Immature natural killer cell (primary cell): Measurements from ENCODE around the gene MBNL1. TPM values are rescaled to one million over a fixed set of nuclear protein-coding genes. Genes with fewer than 3 reads are reported as not detected.
"Not testable (repeated sequence)": the region's sequence is repeated elsewhere in the genome, so short reads cannot be mapped to it uniquely, and the experiment has no call there.

Experiments
- DNase-seq, 3 donors: peaks; one replicate each; pipeline ENCODE4 v3.0.0; 2022; ENCODE audit warnings: mixed read lengths in 1 of 3
- H3K27ac Mint-ChIP-seq, 6 donors: one replicate each; pipeline ENCODE4 v1.8.0; 2020; ENCODE audit warnings: mixed read lengths in 6 of 6, mild to moderate bottlenecking in 5 of 6, inconsistent platforms in 4 of 6, moderate library complexity in 3 of 6
- H3K27me3 Mint-ChIP-seq, 3 donors: one replicate each; pipeline ENCODE4 v1.8.0; 2020 to 2021; ENCODE audit warnings: low read depth in 3 of 3, mild to moderate bottlenecking in 3 of 3, mixed read lengths in 3 of 3, moderate library complexity in 3 of 3, inconsistent platforms in 1 of 3
- H3K36me3 Mint-ChIP-seq, 3 donors: one replicate each; pipeline ENCODE4 v1.8.0; 2020; ENCODE audit warnings: mixed read lengths in 3 of 3, inconsistent platforms in 2 of 3, mild to moderate bottlenecking in 2 of 3
- H3K4me1 Mint-ChIP-seq, 2 donors: one replicate each; pipeline ENCODE4 v1.8.0; 2020; ENCODE audit warnings: inconsistent platforms in 2 of 2, mild to moderate bottlenecking in 2 of 2, mixed read lengths in 2 of 2, moderate library complexity in 1 of 2
- H3K4me3 Mint-ChIP-seq, 5 donors: one replicate each; pipeline ENCODE4 v1.8.0; 2020; ENCODE audit warnings: mild to moderate bottlenecking in 5 of 5, mixed read lengths in 5 of 5, inconsistent platforms in 3 of 5, moderate library complexity in 3 of 5
- H3K9me3 Mint-ChIP-seq, 6 donors: one replicate each; pipeline ENCODE4 v1.8.0; 2020; ENCODE audit warnings: mild to moderate bottlenecking in 6 of 6, mixed read lengths in 6 of 6, inconsistent platforms in 4 of 6, moderate library complexity in 3 of 6
- polyA plus RNA-seq, 3 donors: library from polyadenylated mRNA; unstranded; fragments of 300-500 nt; fragmentation: Illumina TruSeq; gene quantifications; one replicate each; pipeline ENCODE4 v1.2.3, GENCODE V29; 2021

Gene MBNL1
- polyA plus RNA-seq, 3 donors from 2014 or later, result 270 to 399 (median 286) TPM

GRCh38 chr3:152404976-152405375, 136.2 kb downstream of the MBNL1 start:
- DNase-seq, result no peak
- Mint-ChIP-seq H3K4me1 (peaks cover 77 to 98% of the 10 kb centered on the region in 2 donors), H3K9me3 (no peaks in the 10 kb centered on the region), H3K36me3 (peaks cover 0 to 4% (median 0%) of the 10 kb centered on the region in 3 donors), H3K27ac (peak overlapping the region in 4 of 6 donors; percentile 55 to 62 (median 58)), H3K27me3 (peaks cover 0 to 2% (median 0%) of the 10 kb centered on the region in 3 donors), H3K4me3 (peak overlapping the region in 1 of 5 donors; percentile 36)

DNA sequence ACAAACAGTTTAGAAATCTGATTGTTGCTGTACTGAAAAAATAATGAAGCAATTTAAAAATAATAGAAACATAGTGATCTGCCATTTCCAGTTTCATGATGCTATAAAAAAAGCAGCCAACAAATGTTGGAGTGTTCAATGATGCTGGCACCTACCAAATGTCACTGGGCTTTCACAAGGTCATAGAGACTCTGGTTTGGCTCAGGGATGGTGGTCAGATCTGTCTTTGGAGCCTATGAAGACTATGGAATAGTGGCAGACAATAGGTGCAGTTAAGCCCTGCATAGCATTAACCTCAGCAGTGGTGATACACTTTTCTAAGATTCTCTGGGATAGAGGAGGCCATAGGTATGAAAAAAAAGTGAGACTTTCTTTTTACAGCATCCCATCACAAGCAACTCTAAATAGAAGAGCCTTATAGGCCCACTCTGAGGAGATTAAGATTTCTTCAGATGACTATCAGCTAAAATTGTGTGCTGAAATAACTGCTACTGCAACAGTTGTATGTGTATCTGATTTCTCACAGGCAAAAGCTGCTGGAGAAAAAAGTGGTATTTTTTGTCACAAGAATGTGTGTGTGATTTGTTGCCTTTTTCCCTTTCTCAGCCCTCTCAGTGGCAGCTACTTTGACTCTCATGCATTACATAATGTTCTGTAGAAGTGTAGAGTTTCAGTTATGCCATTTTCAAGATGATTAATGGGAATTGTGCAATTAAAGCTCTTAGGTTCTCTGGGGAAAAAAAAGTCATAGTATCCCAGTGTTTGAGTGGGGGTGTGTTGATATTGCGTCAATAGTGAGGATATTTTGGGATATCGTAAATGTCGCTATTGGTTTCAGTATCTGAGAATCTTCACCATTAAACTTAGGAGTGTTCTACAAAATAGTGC, 137.4 kb downstream of the MBNL1 start:
- Mint-ChIP-seq H3K36me3 (peaks cover 0 to 4% (median 0%) of the 10 kb centered on the region in 3 donors), H3K27me3 (peaks cover 0 to 2% (median 0%) of the 10 kb centered on the region in 3 donors), H3K4me1 (peaks cover 77 to 98% of the 10 kb centered on the region in 2 donors), H3K4me3 (peak overlapping the region in 1 of 5 donors; percentile 0), H3K9me3 (no peaks in the 10 kb centered on the region), H3K27ac (peak overlapping the region; percentile 14 to 86 (median 76))
- DNase-seq, result no peak

DNA sequence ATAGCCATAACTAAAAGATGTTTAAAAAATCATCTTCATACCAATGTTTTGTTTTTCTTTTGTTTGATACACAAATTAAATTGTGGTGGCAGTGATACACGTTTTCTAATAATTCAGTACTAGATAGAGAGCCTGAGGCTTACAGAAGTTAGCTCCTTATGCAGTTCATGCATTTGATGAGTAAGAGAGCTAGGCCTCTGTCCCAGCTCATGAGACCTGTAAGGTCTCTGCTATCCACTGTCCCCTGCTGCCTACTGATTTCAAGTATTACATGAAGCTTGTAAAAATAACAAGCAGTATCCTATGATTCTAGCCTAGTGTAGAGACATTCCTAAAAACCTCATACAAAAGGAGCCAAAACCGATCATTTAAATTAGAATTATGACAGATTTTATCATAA, 144.5 kb downstream of the MBNL1 start:
- no peak for DNase-seq
- Mint-ChIP-seq H3K9me3 (no peaks in the 10 kb centered on the region), H3K4me3 (no peak overlapping the region), H3K27ac (peak overlapping the region in 5 of 6 donors; percentile 39 to 83 (median 70)), H3K27me3 (no peaks in the 10 kb centered on the region), H3K36me3 (peaks cover 0 to 29% (median 21%) of the 10 kb centered on the region in 3 donors), H3K4me1 (peaks cover 71 to 99% of the 10 kb centered on the region in 2 donors)

DNA sequence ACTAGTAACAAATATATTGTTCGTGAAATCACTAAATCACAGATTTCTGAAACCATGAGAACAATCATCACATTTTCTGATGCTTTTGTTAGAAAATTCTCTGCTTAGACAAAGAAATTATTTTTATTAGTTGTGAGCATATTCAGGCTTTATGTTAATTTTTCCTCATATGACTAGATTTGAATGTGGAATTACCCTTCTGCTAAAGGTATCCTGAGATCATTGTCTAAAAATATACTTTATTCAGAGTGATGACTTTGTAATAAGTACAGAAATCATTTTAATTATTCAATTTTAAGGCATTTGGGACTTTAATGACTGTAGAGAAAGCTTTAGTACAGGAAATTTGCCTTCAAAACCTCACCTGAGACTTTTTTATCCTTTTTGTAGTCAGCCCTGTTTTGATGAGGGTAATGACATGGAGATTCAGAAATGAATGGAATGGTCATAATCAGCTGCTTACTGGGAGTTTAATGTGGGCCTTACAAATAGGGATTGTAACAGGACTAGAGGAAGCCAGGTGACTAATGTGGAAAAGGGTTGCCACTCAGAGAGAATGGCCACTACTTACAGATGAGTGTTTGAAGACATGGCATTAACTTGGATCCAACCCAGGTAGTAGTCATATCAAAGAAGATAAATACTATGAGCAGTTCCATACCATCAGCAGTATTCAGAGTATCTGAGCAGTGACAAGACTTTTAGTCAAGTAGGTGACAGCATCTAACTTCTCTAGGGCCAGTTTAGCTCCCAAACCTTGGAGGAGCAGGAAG, 148.3 kb downstream of the MBNL1 start:
- DNase-seq, result no peak
- H3K4me3 Mint-ChIP-seq, result no peak overlapping the region
- peaks cover 81 to 96% of the 10 kb centered on the region in 2 donors for H3K4me1 Mint-ChIP-seq
- H3K36me3 Mint-ChIP-seq, result peaks cover 23 to 51% (median 47%) of the 10 kb centered on the region in 3 donors
- no peaks in the 10 kb centered on the region for H3K9me3 Mint-ChIP-seq
- H3K27me3 Mint-ChIP-seq, result peaks cover 0 to 6% (median 2%) of the 10 kb centered on the region in 3 donors
- peak overlapping the region; percentile 17 to 55 (median 22) for H3K27ac Mint-ChIP-seq

GRCh38 chr3:152419748-152420147, 151.0 kb downstream of the MBNL1 start:
- peaks cover 0 to 2% (median 0%) of the 10 kb centered on the region in 6 donors for H3K9me3 Mint-ChIP-seq
- DNase-seq, result peak in 2 of 3 donors; percentile 24 to 26
- peaks cover 41 to 63% (median 61%) of the 10 kb centered on the region in 3 donors for H3K36me3 Mint-ChIP-seq
- H3K27me3 Mint-ChIP-seq, result peaks cover 0 to 19% (median 9%) of the 10 kb centered on the region in 3 donors
- peak overlapping the region; percentile 15 to 54 (median 38) for H3K4me3 Mint-ChIP-seq
- peaks cover 86 to 96% of the 10 kb centered on the region in 2 donors for H3K4me1 Mint-ChIP-seq
- peak overlapping the region; percentile 54 to 83 (median 72) for H3K27ac Mint-ChIP-seq

DNA sequence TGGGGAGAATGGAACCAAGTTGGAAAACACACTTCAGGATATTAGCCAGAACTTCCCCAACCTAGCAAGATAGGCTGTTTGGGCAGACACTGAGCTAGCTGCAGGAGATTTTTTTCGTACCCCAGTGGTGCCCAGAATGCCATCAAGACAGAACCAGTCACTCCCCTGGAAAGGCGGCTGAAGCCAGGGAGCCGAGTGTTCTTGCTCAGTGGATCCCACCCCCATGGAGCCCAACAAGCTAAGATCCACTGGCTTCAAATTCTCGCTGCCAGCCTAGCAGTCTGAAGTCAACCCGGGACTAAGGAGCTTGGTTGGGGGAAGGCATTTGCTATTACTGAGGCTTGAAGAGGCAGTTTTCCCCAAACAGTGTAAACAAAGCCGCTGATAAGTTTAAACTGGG, 152.4 kb downstream of the MBNL1 start:
- DNase-seq, result no peak
- peaks cover 41 to 55% (median 49%) of the 10 kb centered on the region in 3 donors for H3K36me3 Mint-ChIP-seq
- H3K9me3 Mint-ChIP-seq, result peaks cover 0 to 2% (median 0%) of the 10 kb centered on the region in 6 donors
- peak overlapping the region in 1 of 5 donors; percentile 41 for H3K4me3 Mint-ChIP-seq
- H3K27me3 Mint-ChIP-seq, result peaks cover 0 to 22% (median 18%) of the 10 kb centered on the region in 3 donors
- peaks cover 91 to 96% of the 10 kb centered on the region in 2 donors for H3K4me1 Mint-ChIP-seq
- H3K27ac Mint-ChIP-seq, result peak overlapping the region; percentile 63 to 84 (median 76)

DNA sequence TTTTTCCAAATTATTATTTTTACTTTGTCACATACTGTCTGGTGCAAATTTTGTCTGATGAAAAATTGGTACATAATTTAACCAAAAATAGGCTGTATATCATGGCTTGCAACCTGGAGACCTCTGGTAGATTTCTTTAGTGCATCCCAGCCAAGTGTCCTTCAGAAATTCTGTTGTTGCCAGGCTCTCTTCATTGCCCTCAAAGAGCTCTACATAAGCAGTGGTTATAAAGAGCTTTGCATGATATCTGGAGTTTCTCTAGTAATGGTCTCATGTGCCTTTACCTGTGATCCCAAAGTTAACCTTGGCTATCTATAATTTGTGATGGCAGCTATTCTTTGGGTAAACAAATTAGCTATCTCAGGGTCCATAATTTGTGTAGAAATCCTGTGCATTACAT, 157.7 kb downstream of the MBNL1 start:
- DNase-seq, result no peak
- Mint-ChIP-seq H3K27ac (peak overlapping the region in 5 of 6 donors; percentile 67 to 87 (median 76)), H3K4me3 (no peak overlapping the region), H3K9me3 (peaks cover 0 to 2% (median 0%) of the 10 kb centered on the region in 6 donors), H3K36me3 (peaks cover 16 to 28% (median 24%) of the 10 kb centered on the region in 3 donors), H3K4me1 (peaks cover 89 to 100% of the 10 kb centered on the region in 2 donors), H3K27me3 (peaks cover 0 to 21% (median 18%) of the 10 kb centered on the region in 3 donors)

- peaks cover 71 to 91% of the 10 kb centered on the region in 2 donors for H3K4me1 Mint-ChIP-seq
- DNase-seq, result peak; percentile 33 to 37 (median 35)
- H3K27me3 Mint-ChIP-seq, result peaks cover 0 to 17% (median 12%) of the 10 kb centered on the region in 3 donors
- no peaks in the 10 kb centered on the region for H3K9me3 Mint-ChIP-seq
- H3K27ac Mint-ChIP-seq, result peak overlapping the region; percentile 29 to 91 (median 74)
- H3K4me3 Mint-ChIP-seq, result no peak overlapping the region
- H3K36me3 Mint-ChIP-seq, result peaks cover 12 to 25% (median 13%) of the 10 kb centered on the region in 3 donors
Observed at GRCh38 chr3:152428577-152428976, 159.8 kb downstream of the MBNL1 start.

GRCh38 chr3:152430223-152431002, 161.7 kb downstream of the MBNL1 start:
- peaks cover 68 to 91% of the 10 kb centered on the region in 2 donors for H3K4me1 Mint-ChIP-seq
- H3K27ac Mint-ChIP-seq, result peak overlapping the region; percentile 49 to 89 (median 79)
- H3K27me3 Mint-ChIP-seq, result peaks cover 2 to 12% (median 5%) of the 10 kb centered on the region in 3 donors
- peaks cover 0 to 2% (median 0%) of the 10 kb centered on the region in 6 donors for H3K9me3 Mint-ChIP-seq
- peaks cover 22 to 34% (median 28%) of the 10 kb centered on the region in 3 donors for H3K36me3 Mint-ChIP-seq
- DNase-seq, result no peak
- no peak overlapping the region for H3K4me3 Mint-ChIP-seq

- H3K4me1 Mint-ChIP-seq, result peaks cover 71 to 91% of the 10 kb centered on the region in 2 donors
- H3K27ac Mint-ChIP-seq, result peak overlapping the region; percentile 58 to 87 (median 71)
- peaks cover 3 to 5% (median 5%) of the 10 kb centered on the region in 3 donors for H3K27me3 Mint-ChIP-seq
- peak overlapping the region in 3 of 5 donors; percentile 16 to 33 (median 26) for H3K4me3 Mint-ChIP-seq
- peak in 2 of 3 donors; percentile 21 to 33 for DNase-seq
- H3K36me3 Mint-ChIP-seq, result peaks cover 22 to 36% (median 28%) of the 10 kb centered on the region in 3 donors
- peaks cover 0 to 2% (median 0%) of the 10 kb centered on the region in 6 donors for H3K9me3 Mint-ChIP-seq
Observed at GRCh38 chr3:152434142-152434541, 165.4 kb downstream of the MBNL1 start.

- Mint-ChIP-seq H3K36me3 (peaks cover 22 to 35% (median 28%) of the 10 kb centered on the region in 3 donors), H3K27ac (peak overlapping the region in 5 of 6 donors; percentile 7 to 74 (median 39)), H3K4me3 (peak overlapping the region in 1 of 5 donors; percentile 22), H3K4me1 (peaks cover 74 to 91% of the 10 kb centered on the region in 2 donors)
- H3K9me3 Mint-ChIP-seq, DNase-seq, H3K27me3 Mint-ChIP-seq: not testable (repeated sequence)
Observed at GRCh38 chr3:152435210-152435609, 166.5 kb downstream of the MBNL1 start.

- Mint-ChIP-seq H3K36me3 (peaks cover 22 to 34% (median 26%) of the 10 kb centered on the region in 3 donors), H3K4me1 (peaks cover 70 to 88% of the 10 kb centered on the region in 2 donors), H3K9me3 (peaks cover 0 to 2% (median 0%) of the 10 kb centered on the region in 6 donors), H3K4me3 (peak overlapping the region; percentile 39 to 67 (median 56)), H3K27ac (peak overlapping the region; percentile 74 to 86 (median 82)), H3K27me3 (peaks cover 0 to 5% (median 5%) of the 10 kb centered on the region in 3 donors)
- no peak for DNase-seq
Observed at GRCh38 chr3:152436707-152437590, 168.2 kb downstream of the MBNL1 start.
